Measurements from ENCODE around the gene GPR180.

GRCh38 chr13:94679614-94680013 is 78.0 kb downstream of the GPR180 start:
- TF ChIP-seq POLR2A (IDR thresholded peaks at IDR 0.05): no peak
- no peak for TF ChIP-seq CTCF (IDR thresholded peaks at IDR 0.05)

Data from adrenal gland (tissue), 5 donors.